ENCODE measurements around the gene IRAK2. TPM values are rescaled to one million over a fixed set of nuclear protein-coding genes. Genes with fewer than 3 reads are reported as not detected.
"Not testable (repeated sequence)": the region's sequence is repeated elsewhere in the genome, so short reads cannot be mapped to it uniquely, and the experiment has no call there.

Gene IRAK2
- total RNA-seq, 1 experiment from 2014 or later, result 2.2 TPM

- not testable (repeated sequence) for DNase-seq (ENCODE audit: extremely low read depth, low read depth)
These were observed 6.2 kb upstream of the IRAK2 start for GRCh38 chr3:10158555-10158954.

- DNase-seq (ENCODE audit: extremely low read depth, low read depth), result no peak
These were observed 4.4 kb upstream of the IRAK2 start for GRCh38 chr3:10160346-10160745.

GRCh38 chr3:10160925-10161324 is 3.8 kb upstream of the IRAK2 start:
- DNase-seq (ENCODE audit: extremely low read depth, low read depth), result no peak

- DNase-seq (ENCODE audit: extremely low read depth, low read depth), result no peak
These were observed 2.5 kb upstream of the IRAK2 start for GRCh38 chr3:10162185-10162584.

GRCh38 chr3:10164201-10164545 is 546 bp upstream of the IRAK2 start:
- not testable (repeated sequence) for DNase-seq (ENCODE audit: extremely low read depth, low read depth)

GRCh38 chr3:10166213-10166604 is 1.5 kb downstream of the IRAK2 start:
- DNase-seq (ENCODE audit: extremely low read depth, low read depth), result no peak

- no peak for DNase-seq (ENCODE audit: extremely low read depth, low read depth)
These were observed 4.3 kb downstream of the IRAK2 start for GRCh38 chr3:10169000-10169496.

GRCh38 chr3:10170915-10171478 is 6.3 kb downstream of the IRAK2 start:
- DNase-seq (ENCODE audit: extremely low read depth, low read depth), result no peak

- no peak for DNase-seq (ENCODE audit: extremely low read depth, low read depth)
These were observed 8.6 kb downstream of the IRAK2 start for GRCh38 chr3:10173095-10173925.

GRCh38 chr3:10173926-10174435 is 9.3 kb downstream of the IRAK2 start:
- DNase-seq (ENCODE audit: extremely low read depth, low read depth), result no peak

- not testable (repeated sequence) for DNase-seq (ENCODE audit: extremely low read depth, low read depth)
These were observed 10.6 kb downstream of the IRAK2 start for GRCh38 chr3:10175334-10175733.

GRCh38 chr3:10176150-10176549 is 11.4 kb downstream of the IRAK2 start:
- not testable (repeated sequence) for DNase-seq (ENCODE audit: extremely low read depth, low read depth)

- DNase-seq (ENCODE audit: extremely low read depth, low read depth), result no peak
These were observed 13.0 kb downstream of the IRAK2 start for GRCh38 chr3:10177737-10178136.

GRCh38 chr3:10178892-10179291 is 14.2 kb downstream of the IRAK2 start:
- DNase-seq (ENCODE audit: extremely low read depth, low read depth), result no peak

GRCh38 chr3:10180289-10180688 is 15.6 kb downstream of the IRAK2 start:
- DNase-seq (ENCODE audit: extremely low read depth, low read depth), result no peak

GRCh38 chr3:10180738-10181295 is 16.1 kb downstream of the IRAK2 start:
- DNase-seq (ENCODE audit: extremely low read depth, low read depth), result no peak

- no peak for DNase-seq (ENCODE audit: extremely low read depth, low read depth)
These were observed 18.2 kb downstream of the IRAK2 start for GRCh38 chr3:10182950-10183349.

GRCh38 chr3:10184250-10184649 is 19.5 kb downstream of the IRAK2 start:
- no peak for DNase-seq (ENCODE audit: extremely low read depth, low read depth)

GRCh38 chr3:10185804-10186762 is 21.4 kb downstream of the IRAK2 start:
- DNase-seq (ENCODE audit: extremely low read depth, low read depth), result no peak

- DNase-seq (ENCODE audit: extremely low read depth, low read depth), result no peak
These were observed 22.7 kb downstream of the IRAK2 start for GRCh38 chr3:10187290-10187876.

Measured in NCI-H460 (cell line).